Heart right ventricle (tissue), 16 donors: Measurements from ENCODE around the gene AKAP8. TPM values are rescaled to one million over a fixed set of nuclear protein-coding genes. Genes with fewer than 3 reads are reported as not detected.
A peak's percentile ranks its signal among the peaks of the same experiment; 100 is the strongest.

Source experiments
- ATAC-seq, 8 donors: fragments of 200-7000 bp; cut with Tn5 transposase; one replicate each; pipeline ENCODE4 v1.9.1; 2020; ENCODE audit warnings: mild to moderate bottlenecking in 8 of 8, moderate library complexity in 8 of 8, moderate number of reproducible peaks in 1 of 8
- DNase-seq, 2 donors: peaks; one replicate each; pipeline ENCODE4 v3.0.0-alpha.2; 2020
- H3K27ac ChIP-seq, 10 donors: fragments of 200-600 bp; sonication (generic) in 2 of 10; one replicate each; pipeline versions ENCODE4 v1.5.0 to v1.8.0; 2020 to 2022; ENCODE audit warnings: mild to moderate bottlenecking in 3 of 10
- H3K27me3 ChIP-seq, 7 donors: fragments of 200-600 bp; one replicate each; pipeline ENCODE4 v1.8.0; 2021 to 2022; ENCODE audit warnings: mild to moderate bottlenecking in 2 of 7
- H3K36me3 ChIP-seq, 9 donors: fragments of 200-600 bp; sonication (generic) in 1 of 9; one replicate each; pipeline versions ENCODE4 v1.5.0 to v1.8.0; 2020 to 2022; ENCODE audit warnings: mild to moderate bottlenecking in 2 of 9
- H3K4me1 ChIP-seq, 9 donors: fragments of 200-600 bp; sonication (generic) in 1 of 9; one replicate each; pipeline versions ENCODE4 v1.5.0 to v1.8.0; 2020 to 2022; ENCODE audit warnings: mild to moderate bottlenecking in 4 of 9
- H3K4me3 ChIP-seq, 10 donors: fragments of 200-600 bp; sonication (generic) in 2 of 10; one replicate each; pipeline versions ENCODE4 v1.5.0 to v1.8.0; 2020 to 2022; ENCODE audit warnings: mild to moderate bottlenecking in 7 of 10, moderate library complexity in 2 of 10
- H3K9me3 ChIP-seq, 11 donors: fragments of 200-600 bp in 10 of 11; sonication (generic) in 2 of 11; one replicate each; pipeline versions ENCODE4 v1.5.0 to v1.8.0; 2013 to 2022; ENCODE audit warnings: mild to moderate bottlenecking in 2 of 11, control low read depth in 1 of 11, moderate library complexity in 1 of 11
- CTCF ChIP-seq, 9 donors: fragments of 200-600 bp; sonication (generic) in 2 of 9; IDR thresholded peaks; one replicate each; pipeline versions ENCODE4 v1.5.0 to v1.8.0; 2021 to 2022; ENCODE audit warnings: antibody characterized with exemption in 9 of 9, mild to moderate bottlenecking in 5 of 9, moderate library complexity in 1 of 9
- WGBS, 2 donors: extraction: QIAGEN DNeasy Blood & Tissue Kit; methylation state at CpG; one replicate each; pipeline ENCODE4 v1.1.7; 2013; ENCODE audit warnings: inconsistent platforms in 1 of 2; 5-methylcytosine and 5-hydroxymethylcytosine counted together
- intact Hi-C, 10 donors: fragments of 100-400 bp; cut with DNase I; formaldehyde crosslinking; loops; one replicate each; pipeline versions ENCODE4 v1.11.1 to v1.14.2; 2022
- polyA plus RNA-seq, 2 donors: library from polyadenylated mRNA; stranded (reverse); fragments of 200-250 nt; gene quantifications; one replicate each; pipeline ENCODE4 v1.2.3, GENCODE V29; 2013
- total RNA-seq, 10 donors: library from RNA; stranded (reverse); fragmentation: NEBNext Ultra II Directional in 3 of 10; extraction: Animal tissue kit (Norgen Biotek cat#: 25700) in 3 of 10; gene quantifications; one replicate each; pipeline versions ENCODE4 v1.2.1 to v1.2.4, GENCODE V29; 2021 to 2023
- donor health status: Arrhythmogenic right ventricular cardiomyopathy.
- donor health status: ischemic (EF 13 %, LVEDD 7.1; RV severe dilation, severe dysfunction).
- donor health status: healthy with polysubstance abuse.
- donor health status: DM: no; HTN: yes; CAD: no.
- donor health status: DM: no; HTN: no; CAD: no.
- donor health status: ischemic (EF 25% LVEDD 6.9; RV normal size, moderate dysfunction).
- donor health status: ischemic (EF 25% LVEDD 5.7; RV mildly dilated, moderate dysfunction).
- donor health status: healthy.
- donor health status: DM: yes; HTN: yes; CAD: no.
- donor health status: Ischemic cardiomyopathy.
- donor health status: ischemic (EF 35%, LVEDD 5.7; RV mildly dilated, moderate dysfunction).
- donor health status: nonischemic (EF 11% LVEDD 7.7; RV severe dilation, severe dysfunction).
- donor health status: DM: yes; HTN: yes; CAD: no.
- donor health status: PGD.
- donor health status: ischemic (EF 29% LVEDD 5.4; RV normal size, mild dysfunction).
- donor health status: nonischemic (EF 23%, LVEDD 6.1; RV moderate dilation, normal function).

The AKAP8 gene
- total and polyA plus RNA-seq, 12 donors: 12.8 to 32.2 (median 18.6) TPM

- DNase-seq: no peak
- WGBS, 2 donors: 37 to 40% methylated on average over 6 of the region's 6 CpGs
- Histone ChIP-seq H3K9me3 (no peaks in the 10 kb centered on the region), H3K4me1 (peaks cover 54 to 100% (median 95%) of the 10 kb centered on the region in 9 donors), H3K36me3 (no peaks in the 10 kb centered on the region), H3K27ac (peak overlapping the region in 7 of 10 donors; percentile 4 to 49 (median 20)), H3K4me3 (no peak overlapping the region), H3K27me3 (no peaks in the 10 kb centered on the region)
- TF ChIP-seq CTCF (IDR thresholded peaks at IDR 0.05): no peak
- peak in 4 of 8 donors; percentile 13 to 29 (median 20) for ATAC-seq
- intact Hi-C loops: no loop called here
Measured at GRCh38 chr19:15318241-15318691, 61.3 kb downstream of the AKAP8 start.

GRCh38 chr19:15317392-15318071, 62.1 kb downstream of the AKAP8 start:
- peak in 4 of 8 donors; percentile 46 to 76 (median 53) for ATAC-seq

GRCh38 chr19:15316498-15316897, 63.1 kb downstream of the AKAP8 start:
- no peak for DNase-seq
- intact Hi-C loops: no loop called here
- peaks cover 52 to 99% (median 85%) of the 10 kb centered on the region in 9 donors for H3K4me1 ChIP-seq

More at GRCh38 chr19:15317392-15318071, 62.1 kb downstream of the AKAP8 start:
- Histone ChIP-seq H3K27me3 (no peaks in the 10 kb centered on the region), H3K9me3 (no peaks in the 10 kb centered on the region), H3K4me3 (no peak overlapping the region), H3K27ac (peak overlapping the region in 5 of 10 donors; percentile 4 to 49 (median 20)), H3K4me1 (peaks cover 54 to 100% (median 95%) of the 10 kb centered on the region in 9 donors), H3K36me3 (no peaks in the 10 kb centered on the region)
- no peak for TF ChIP-seq CTCF (IDR thresholded peaks at IDR 0.05)
- WGBS, 2 donors: 28 to 36% methylated on average over 3 of the region's 3 CpGs
- intact Hi-C loops: no loop called here
- DNase-seq: no peak

GRCh38 chr19:15315101-15315500, 64.5 kb downstream of the AKAP8 start:
- Histone ChIP-seq H3K9me3 (no peaks in the 10 kb centered on the region), H3K27ac (no peak overlapping the region), H3K27me3 (no peaks in the 10 kb centered on the region), H3K36me3 (no peaks in the 10 kb centered on the region), H3K4me1 (peaks cover 42 to 99% (median 72%) of the 10 kb centered on the region in 9 donors), H3K4me3 (no peak overlapping the region)
- 69 to 79% methylated on average over 6 of the region's 6 CpGs for WGBS, 2 donors
- DNase-seq (no peak), ATAC-seq (no peak)
- intact Hi-C loops: no loop called here
- TF ChIP-seq CTCF (IDR thresholded peaks at IDR 0.05): no peak

More at GRCh38 chr19:15316498-15316897, 63.1 kb downstream of the AKAP8 start:
- Histone ChIP-seq H3K9me3 (no peaks in the 10 kb centered on the region), H3K27me3 (no peaks in the 10 kb centered on the region), H3K36me3 (no peaks in the 10 kb centered on the region), H3K27ac (peak overlapping the region in 2 of 10 donors; percentile 18 to 23), H3K4me3 (no peak overlapping the region)
- no peak for ATAC-seq
- no peak for TF ChIP-seq CTCF (IDR thresholded peaks at IDR 0.05)
- 88 to 92% methylated on average over 2 of the region's 2 CpGs for WGBS, 2 donors
